ENCODE data around the gene MAST4.

Gene MAST4

GRCh38 chr5:67178085-67178484 lies 581.9 kb downstream of the MAST4 start:
- DNase-seq, result peak; percentile 23

DNA sequence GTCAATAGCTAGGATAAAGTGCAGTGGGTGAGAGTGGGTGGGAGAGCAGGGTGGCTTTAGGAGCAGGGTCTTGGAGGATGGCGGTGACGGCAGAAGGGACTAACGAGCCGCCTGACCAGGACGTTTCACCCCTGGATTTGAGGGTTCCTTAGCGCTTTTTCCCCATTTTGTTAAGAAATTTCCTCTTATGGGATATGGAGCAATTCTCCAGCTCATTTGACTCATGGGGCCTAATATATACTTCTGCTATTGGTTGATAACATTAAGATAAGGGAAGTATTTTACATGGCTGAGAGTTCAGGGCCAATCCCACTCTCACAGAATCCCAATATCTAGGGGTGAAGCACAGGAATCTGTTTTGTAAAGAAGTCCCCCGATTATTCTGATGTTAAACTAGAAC lies 582.8 kb downstream of the MAST4 start:
- DNase-seq, result no peak

- no peak for DNase-seq
Observed at GRCh38 chr5:67179697-67180361, 583.6 kb downstream of the MAST4 start.

GRCh38 chr5:67181648-67182221 lies 585.5 kb downstream of the MAST4 start:
- DNase-seq, result no peak

- no peak for DNase-seq
Observed at GRCh38 chr5:67182301-67182790, 586.2 kb downstream of the MAST4 start.

- DNase-seq, result no peak
Observed at GRCh38 chr5:67183859-67184258, 587.7 kb downstream of the MAST4 start.

- no peak for DNase-seq
Observed at GRCh38 chr5:67187006-67187715, 591.0 kb downstream of the MAST4 start.

DNA sequence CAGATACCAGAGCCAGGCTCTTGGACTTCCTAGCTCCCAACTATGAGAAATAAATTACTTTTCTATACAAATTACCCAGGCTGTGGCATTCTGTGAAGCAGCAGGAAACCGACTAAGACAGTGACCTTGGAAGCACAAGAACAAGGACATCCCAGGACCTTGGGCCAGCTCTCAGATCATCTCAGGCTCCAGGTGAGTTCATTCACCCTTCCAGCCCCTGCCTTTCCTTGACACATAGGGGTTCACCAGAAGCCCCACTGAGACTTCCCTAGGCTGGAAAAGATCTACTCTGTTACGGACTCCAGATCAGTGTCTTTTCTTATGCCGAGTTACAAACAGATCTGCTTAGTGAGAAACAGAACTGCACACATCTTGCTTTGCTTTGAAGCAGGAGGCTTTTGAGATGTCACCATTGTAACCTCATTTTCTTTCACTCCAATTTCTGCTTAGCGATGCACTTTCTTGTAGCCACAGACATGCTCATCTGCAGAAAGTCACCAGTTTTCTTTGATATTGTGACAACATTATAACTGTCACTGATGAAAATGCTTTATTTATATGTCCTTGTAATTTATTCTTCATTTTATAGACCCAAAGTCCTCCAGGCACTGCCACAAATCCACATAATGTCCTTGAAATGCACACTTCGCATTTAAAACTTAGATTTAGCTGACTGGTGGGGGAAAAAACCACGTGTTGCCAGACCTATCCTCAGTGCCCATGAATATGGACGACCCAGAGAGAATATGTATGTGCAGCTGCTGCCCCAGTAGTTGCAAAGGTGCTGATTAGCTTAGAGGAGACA lies 592.3 kb downstream of the MAST4 start:
- no peak for DNase-seq

- no peak for DNase-seq
Observed at GRCh38 chr5:67189079-67189354, 592.8 kb downstream of the MAST4 start.

- DNase-seq, result no peak
Observed at GRCh38 chr5:67189931-67190330, 593.7 kb downstream of the MAST4 start.

DNA sequence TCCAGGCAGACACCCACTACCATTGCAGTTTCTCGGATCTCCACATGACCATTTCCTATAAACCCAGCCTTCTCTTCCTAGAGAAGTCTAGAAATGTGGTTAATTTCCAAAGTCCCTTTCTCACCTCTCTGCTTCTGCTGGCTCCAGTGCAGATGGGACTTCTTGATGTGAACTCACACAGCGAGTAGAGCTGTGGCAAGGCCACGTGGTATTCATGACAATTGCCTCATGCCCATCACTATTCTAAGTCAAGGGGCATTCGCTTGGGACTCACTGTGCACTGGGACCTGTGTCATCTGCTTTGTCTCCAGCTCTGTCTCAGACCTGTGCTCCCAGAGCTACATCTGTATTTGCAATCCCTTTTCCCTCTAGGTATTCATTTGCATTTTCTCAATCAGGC lies 594.2 kb downstream of the MAST4 start:
- DNase-seq, result no peak

DNA sequence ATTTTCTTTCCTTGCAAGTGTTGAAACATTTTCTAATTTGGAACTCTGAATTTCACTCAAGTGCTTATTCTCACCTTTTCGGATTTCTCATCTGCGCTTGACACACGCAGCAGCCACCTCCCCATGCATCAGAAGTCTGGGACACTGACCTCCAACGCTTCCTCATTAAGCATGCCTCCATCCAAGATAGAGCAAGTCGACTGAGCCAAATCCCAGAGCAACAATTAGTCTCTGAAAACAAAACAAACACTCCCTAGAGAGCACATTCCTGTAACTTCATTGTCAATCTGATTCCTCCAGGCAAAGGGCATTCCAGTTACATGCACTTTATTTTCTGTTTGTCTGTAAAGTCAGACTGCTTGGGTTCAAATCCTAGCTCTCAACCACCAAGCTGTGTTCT lies 594.7 kb downstream of the MAST4 start:
- DNase-seq, result no peak

- no peak for DNase-seq
Observed at GRCh38 chr5:67192719-67193438, 596.7 kb downstream of the MAST4 start.

- DNase-seq, result no peak
Observed at GRCh38 chr5:67193439-67193807, 597.2 kb downstream of the MAST4 start.

DNA sequence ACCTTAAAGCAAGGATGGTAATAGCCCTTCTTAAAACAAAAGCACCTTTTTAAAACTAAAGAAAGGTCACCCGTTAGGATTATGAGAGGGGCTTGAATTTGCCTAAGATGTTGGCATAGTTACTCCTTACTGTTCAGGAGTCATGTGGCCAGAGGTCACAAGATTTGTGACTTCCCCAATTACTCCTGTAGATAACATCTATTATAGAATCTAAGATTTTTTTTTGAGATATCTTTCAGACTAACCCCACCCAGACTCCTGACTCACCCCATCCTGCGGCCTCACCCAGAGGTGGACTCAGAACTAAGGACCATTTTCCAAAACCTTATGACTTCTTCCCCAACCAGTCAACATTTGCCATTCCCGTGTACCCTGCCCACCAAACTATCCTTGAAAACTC lies 598.0 kb downstream of the MAST4 start:
- no peak for DNase-seq

- no peak for DNase-seq
Observed at GRCh38 chr5:67195406-67196275, 599.4 kb downstream of the MAST4 start.

DNA sequence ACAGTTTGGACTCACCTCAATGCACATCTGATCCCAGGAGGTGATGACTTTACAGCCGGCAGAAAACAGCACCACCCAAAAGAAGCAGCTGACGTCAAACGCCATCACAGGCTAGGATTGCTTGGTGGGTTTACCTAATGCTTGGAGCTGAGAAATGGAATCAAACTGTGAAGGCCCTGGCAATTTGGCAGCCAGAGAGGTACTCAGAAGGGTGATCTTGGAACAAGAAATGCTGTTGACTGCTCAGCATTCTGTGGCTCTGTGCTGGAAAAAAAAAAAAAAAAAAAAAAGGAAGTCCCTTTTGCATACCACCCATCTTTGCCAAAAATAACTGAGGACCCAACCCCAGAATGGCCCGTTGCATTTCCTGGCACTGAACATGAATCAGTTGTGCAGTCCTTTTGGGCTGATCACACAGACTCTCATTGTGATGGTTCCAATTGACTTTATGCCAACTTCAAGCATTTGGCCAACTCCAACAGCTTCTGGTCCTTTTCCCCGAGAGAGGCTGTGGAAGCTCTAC lies 600.4 kb downstream of the MAST4 start, which contains the start of gene CD180:
CD180 (minus strand) TSS at position 263 of the 523 bp plus-strand sequence; CDS start at position 105, 158 bp downstream.
- DNase-seq, result no peak

DNA sequence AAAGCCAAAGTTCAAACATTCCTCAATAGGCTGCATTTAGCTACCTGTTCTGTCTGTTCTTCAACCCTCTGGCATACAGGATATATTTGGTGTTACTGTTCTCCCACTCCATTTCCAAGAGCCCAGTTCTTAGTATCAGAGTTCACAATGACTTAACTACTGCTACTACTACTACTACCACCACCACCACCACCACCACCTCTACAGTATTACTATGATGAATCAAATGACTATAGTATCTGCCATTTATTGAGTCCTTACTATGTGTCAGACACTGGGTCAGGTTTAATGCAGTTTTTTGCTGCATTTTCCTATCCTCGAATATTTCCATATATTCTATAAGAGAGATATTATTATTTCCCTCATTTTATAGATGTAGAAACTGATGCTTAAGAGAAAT lies 601.3 kb downstream of the MAST4 start:
- DNase-seq, result no peak

DNA sequence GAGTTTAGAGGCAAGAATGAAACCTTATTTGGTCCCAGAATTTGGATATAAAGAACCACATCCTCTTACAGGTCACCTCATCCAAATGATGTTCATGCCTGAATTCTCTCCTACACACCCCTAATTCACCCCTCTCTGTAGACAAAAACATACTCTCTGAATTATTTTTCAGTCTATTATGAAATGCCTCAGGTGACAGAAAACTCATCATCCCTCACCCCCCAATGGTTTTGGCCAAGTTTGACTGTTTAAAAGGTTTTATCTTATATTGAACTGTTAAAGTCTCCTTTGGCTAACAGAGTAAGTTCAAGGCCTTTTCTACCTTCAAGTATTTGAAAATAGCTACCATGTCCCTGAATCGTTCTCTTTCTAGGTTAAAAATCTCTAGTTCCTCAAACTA lies 602.7 kb downstream of the MAST4 start:
- no peak for DNase-seq

DNA sequence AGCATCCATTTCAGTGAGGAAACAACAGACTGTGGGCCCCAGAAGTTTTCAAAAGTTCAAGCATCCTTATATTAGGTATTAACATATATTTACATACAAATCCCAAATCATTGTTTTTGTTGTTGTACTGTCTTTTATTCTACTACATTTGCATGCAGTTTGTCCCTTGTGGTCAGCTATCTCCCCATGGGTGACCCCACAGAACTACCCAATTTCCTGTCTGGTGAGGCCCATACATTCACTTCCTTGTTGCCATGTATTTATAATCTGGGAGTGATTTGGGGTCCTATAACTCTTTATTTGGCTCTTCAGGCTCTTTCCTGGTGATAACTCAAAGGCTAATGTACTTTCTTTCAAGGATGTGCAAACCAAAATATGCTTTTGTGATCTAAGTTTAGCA lies 603.7 kb downstream of the MAST4 start:
- no peak for DNase-seq

DNA sequence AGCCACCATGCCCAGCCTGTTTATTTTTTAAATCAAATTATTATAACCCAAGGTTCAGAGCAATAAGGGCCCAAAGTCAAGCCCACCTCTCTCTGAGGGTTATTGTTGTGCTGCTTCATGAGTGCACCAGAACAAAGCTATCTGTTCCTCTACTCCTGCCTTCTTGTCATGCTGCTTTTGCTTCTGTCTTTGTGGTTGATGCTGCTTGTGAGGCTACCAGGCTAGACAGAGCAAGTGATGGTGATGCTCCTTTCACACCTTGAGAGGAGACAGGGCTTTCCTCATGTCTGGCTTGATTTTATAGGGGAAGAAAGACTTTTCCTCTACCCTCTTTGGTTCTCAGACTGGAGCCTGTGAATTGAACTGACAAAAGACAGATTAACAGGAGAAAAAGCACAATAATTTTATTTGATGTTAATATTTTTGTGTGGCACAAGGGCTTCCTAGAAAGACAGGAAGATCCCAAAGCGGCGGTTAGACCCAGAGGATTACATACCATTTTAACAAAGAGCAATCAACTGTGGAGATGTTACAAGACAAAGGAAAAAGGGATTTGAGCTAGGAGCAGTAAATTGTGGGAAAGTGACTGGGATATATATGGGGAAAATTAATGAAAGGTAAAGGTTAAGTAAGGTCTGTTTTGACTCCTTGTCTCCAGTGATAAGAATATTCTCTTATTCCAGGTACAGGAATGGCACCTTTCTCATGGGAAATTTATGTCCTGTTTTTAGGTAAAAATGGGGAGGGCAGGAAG lies 604.8 kb downstream of the MAST4 start:
- no peak for DNase-seq
